ENCODE results near the gene ECSIT. TPM values are rescaled to one million over a fixed set of nuclear protein-coding genes. Genes with fewer than 3 reads are reported as not detected.

The ECSIT gene
- total RNA-seq, 1 experiment from 2014 or later: 52.8 TPM

GRCh38 chr19:11465600-11465999 is 63.3 kb downstream of the ECSIT start:
- Histone ChIP-seq H3K27me3 (ENCODE audit: insufficient read depth, low read length) (no peaks in the 10 kb centered on the region), H3K9me2 (ENCODE audit: insufficient read depth) (no peaks in the 10 kb centered on the region), H3K79me2 (ENCODE audit: insufficient read depth, low read length) (no peaks in the 10 kb centered on the region), H3K4me1 (ENCODE audit: control insufficient read depth in 1 of 2, insufficient read depth in 2 of 2, low read length in 2 of 2) (no peaks in the 10 kb centered on the region; a peak in 1 of 4 replicates), H4K20me1 (ENCODE audit: insufficient read depth) (no peaks in the 10 kb centered on the region), H3K36me3 (ENCODE audit: control insufficient read depth in 1 of 2, insufficient read depth in 2 of 2, low read length in 2 of 2) (no peaks in the 10 kb centered on the region), H3K27ac (ENCODE audit: low read depth, low read length) (no peak overlapping the region), H3K9ac (ENCODE audit: low read length) (no peak overlapping the region), H2AFZ (ENCODE audit: low read depth, low read length, poor library complexity, severe bottlenecking) (no peak overlapping the region), H3K4me2 (ENCODE audit: low read length) (no peak overlapping the region), H3K9me3 (ENCODE audit: control insufficient read depth in 1 of 2, insufficient read depth in 1 of 2, low read depth in 1 of 2, low read length in 2 of 2) (no peaks in the 10 kb centered on the region; a peak in 1 of 4 replicates), H3K4me3 (replicated peaks in 1 of 2; ENCODE audit: low read depth in 1 of 2, low read length in 2 of 2) (no peak overlapping the region)
- no TSS peak for BruUV-seq (replicated peaks)
- CTCF ChIA-PET: no interaction called here
- RAD21 ChIA-PET (ENCODE audit: low non-redundant PET in 1 of 2, low total read pairs in 2 of 2, uncharacterized antibody in 2 of 2, unreplicated experiment in 2 of 2): no interaction called here
- ATAC-seq (no peak), DNase-seq (ENCODE audit: low read depth, low spot score) (no peak)
- TF ChIP-seq ZFX (IDR thresholded peaks at IDR 0.05): no peak
- no peak for TF ChIP-seq EZH2phosphoT487 (IDR thresholded peaks at IDR 0.05; ENCODE audit: borderline replicate concordance)
- intact Hi-C loops (cut with micrococcal nuclease): no loop called here
- POLR2A ChIA-PET: no interaction called here

GRCh38 chr19:11464333-11465265 is 64.3 kb downstream of the ECSIT start:
- TF ChIP-seq MAX (IDR thresholded peaks at IDR 0.05) (no peak), POLR2A (IDR thresholded peaks at IDR 0.05; ENCODE audit: borderline replicate concordance, extremely low read depth, insufficient read depth, insufficient read length) (no peak), ZNF274 (IDR thresholded peaks at IDR 0.05; ENCODE audit: low read depth, low read length) (no peak), EGR1 (IDR thresholded peaks at IDR 0.05; ENCODE audit: low read depth) (no peak)
- POLR2A ChIA-PET: no interaction called here
- no peak overlapping the region for H3K4me2 ChIP-seq (ENCODE audit: low read length)
- BruUV-seq (replicated peaks): no TSS peak
- DNase-seq (ENCODE audit: low read depth, low spot score): no peak
- H3K9me3 ChIP-seq (ENCODE audit: control insufficient read depth in 1 of 2, insufficient read depth in 1 of 2, low read depth in 1 of 2, low read length in 2 of 2): no peaks in the 10 kb centered on the region; a peak in 1 of 4 replicates
- CTCF ChIA-PET: no interaction called here
- H3K27me3 ChIP-seq (ENCODE audit: insufficient read depth, low read length): no peaks in the 10 kb centered on the region
- H3K4me3 ChIP-seq (replicated peaks in 1 of 2; ENCODE audit: low read depth in 1 of 2, low read length in 2 of 2): no peak overlapping the region
- H3K79me2 ChIP-seq (ENCODE audit: insufficient read depth, low read length): no peaks in the 10 kb centered on the region
- RAD21 ChIA-PET (ENCODE audit: low non-redundant PET in 1 of 2, low total read pairs in 2 of 2, uncharacterized antibody in 2 of 2, unreplicated experiment in 2 of 2): no interaction called here
- intact Hi-C loops (cut with micrococcal nuclease): no loop called here
- no peak overlapping the region for H2AFZ ChIP-seq (ENCODE audit: low read depth, low read length, poor library complexity, severe bottlenecking)
- H4K20me1 ChIP-seq (ENCODE audit: insufficient read depth): no peaks in the 10 kb centered on the region
- H3K9me2 ChIP-seq (ENCODE audit: insufficient read depth): no peaks in the 10 kb centered on the region
- peak overlapping the region; percentile 15; the same call in 1 of the 2 replicates for H3K27ac ChIP-seq (ENCODE audit: low read depth, low read length)
- no peaks in the 10 kb centered on the region; a peak in 1 of 4 replicates for H3K4me1 ChIP-seq (ENCODE audit: control insufficient read depth in 1 of 2, insufficient read depth in 2 of 2, low read length in 2 of 2)
- H3K36me3 ChIP-seq (ENCODE audit: control insufficient read depth in 1 of 2, insufficient read depth in 2 of 2, low read length in 2 of 2): no peaks in the 10 kb centered on the region
- H3K9ac ChIP-seq (ENCODE audit: low read length): no peak overlapping the region
- no peak for ATAC-seq
